Astrocyte of the spinal cord (primary cell): ENCODE data around the gene ATF7.
"Not testable (repeated sequence)": the region's sequence is repeated elsewhere in the genome, so short reads cannot be mapped to it uniquely, and the experiment has no call there.

Experiments used
- DNase-seq: peaks from one replicate; pipeline ENCODE4 v3.0.0; 2011; ENCODE audit warnings: low read depth, low spot score
- H3K4me3 ChIP-seq: 2 replicates; pipeline ENCODE4 v1.5.1; 2011; ENCODE audit warnings: low read depth, mild to moderate bottlenecking, low read length, moderate library complexity
- in situ Hi-C: cut with HindIII; loops from 2 replicates; pipeline ENCODE4 v1.10.0; 2017; ENCODE audit warnings: low sequenced_read_pairs
- TF ChIP-seq, protein P1 (sequence below): IDR thresholded peaks from 2 replicates; pipeline ENCODE4 v1.5.1; 2012; ENCODE audit warnings: low read depth, mild to moderate bottlenecking, low read length, inconsistent platforms

ATF7 gene

DNA sequence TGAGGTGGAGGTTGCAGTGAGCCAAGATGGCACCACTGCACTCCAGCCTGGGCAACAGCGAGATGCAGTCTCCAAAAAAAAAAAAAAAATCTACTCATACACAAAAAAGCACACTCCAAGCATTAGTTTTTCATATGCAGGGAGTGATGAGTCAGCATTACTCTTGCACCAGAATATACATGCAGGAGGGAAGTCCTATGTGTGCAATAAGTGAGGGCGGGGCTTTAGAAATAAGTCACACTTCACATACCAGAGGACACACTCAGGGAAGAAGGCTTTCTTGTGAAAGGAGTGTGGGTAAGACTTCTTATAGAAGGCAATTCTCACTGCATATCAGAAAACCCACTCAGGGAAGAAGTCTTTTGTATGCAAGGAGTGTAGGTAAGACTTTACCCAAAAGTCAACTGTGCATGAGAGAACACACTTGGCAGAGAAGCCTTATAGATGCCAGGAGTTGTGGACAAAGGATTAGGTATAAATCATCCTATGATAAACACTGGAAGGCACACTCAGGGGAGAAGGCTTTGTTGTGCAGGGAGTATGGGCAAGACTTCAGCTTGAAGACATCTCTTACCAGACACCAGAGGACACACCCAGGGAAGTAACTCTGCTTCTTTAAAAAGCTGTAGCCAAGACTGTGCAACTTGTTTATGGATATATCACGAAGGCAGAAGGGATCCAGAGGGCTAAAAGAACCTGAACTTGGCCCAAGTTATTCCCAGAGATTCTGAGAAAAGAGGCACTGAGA is 50.5 kb downstream of the ATF7 start:
- TF ChIP-seq, protein P1, sequence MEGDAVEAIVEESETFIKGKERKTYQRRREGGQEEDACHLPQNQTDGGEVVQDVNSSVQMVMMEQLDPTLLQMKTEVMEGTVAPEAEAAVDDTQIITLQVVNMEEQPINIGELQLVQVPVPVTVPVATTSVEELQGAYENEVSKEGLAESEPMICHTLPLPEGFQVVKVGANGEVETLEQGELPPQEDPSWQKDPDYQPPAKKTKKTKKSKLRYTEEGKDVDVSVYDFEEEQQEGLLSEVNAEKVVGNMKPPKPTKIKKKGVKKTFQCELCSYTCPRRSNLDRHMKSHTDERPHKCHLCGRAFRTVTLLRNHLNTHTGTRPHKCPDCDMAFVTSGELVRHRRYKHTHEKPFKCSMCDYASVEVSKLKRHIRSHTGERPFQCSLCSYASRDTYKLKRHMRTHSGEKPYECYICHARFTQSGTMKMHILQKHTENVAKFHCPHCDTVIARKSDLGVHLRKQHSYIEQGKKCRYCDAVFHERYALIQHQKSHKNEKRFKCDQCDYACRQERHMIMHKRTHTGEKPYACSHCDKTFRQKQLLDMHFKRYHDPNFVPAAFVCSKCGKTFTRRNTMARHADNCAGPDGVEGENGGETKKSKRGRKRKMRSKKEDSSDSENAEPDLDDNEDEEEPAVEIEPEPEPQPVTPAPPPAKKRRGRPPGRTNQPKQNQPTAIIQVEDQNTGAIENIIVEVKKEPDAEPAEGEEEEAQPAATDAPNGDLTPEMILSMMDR: no peak
- in situ Hi-C loops: no loop called here
- DNase-seq: peak; percentile 59
- H3K4me3 ChIP-seq: no peak overlapping the region

DNA sequence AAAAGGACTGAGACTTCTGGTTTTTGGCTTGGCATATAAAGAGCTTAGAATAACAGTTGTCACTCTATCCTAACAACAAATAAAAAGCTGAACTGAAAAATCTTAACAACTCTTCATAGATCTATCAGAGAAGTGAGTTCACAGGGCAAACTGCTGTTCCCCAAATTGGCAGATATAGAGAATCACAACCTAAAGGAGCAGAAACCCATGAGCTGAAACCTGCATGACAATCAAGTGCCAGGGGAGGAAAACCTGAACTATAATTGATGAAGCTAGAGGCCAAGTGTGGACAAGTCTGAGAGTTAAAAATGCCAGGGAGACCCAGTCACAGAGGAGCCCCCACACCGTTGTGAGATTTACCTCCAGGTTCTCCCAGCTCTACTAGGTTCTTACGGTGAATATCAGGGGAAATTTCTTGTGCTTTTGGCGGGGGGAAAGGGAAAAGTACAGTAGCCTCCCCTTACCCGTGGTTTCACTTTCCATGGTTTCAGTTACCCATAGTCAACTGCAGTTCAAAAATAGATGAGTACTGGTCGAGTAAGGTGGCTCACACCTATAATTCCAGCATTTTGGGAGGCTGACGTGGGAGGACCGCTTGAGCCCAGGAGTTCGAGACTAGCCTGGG is 53.9 kb downstream of the ATF7 start:
- no peak for DNase-seq
- no peak overlapping the region for H3K4me3 ChIP-seq
- in situ Hi-C loops: no loop called here
- TF ChIP-seq, protein P1: no peak

DNA sequence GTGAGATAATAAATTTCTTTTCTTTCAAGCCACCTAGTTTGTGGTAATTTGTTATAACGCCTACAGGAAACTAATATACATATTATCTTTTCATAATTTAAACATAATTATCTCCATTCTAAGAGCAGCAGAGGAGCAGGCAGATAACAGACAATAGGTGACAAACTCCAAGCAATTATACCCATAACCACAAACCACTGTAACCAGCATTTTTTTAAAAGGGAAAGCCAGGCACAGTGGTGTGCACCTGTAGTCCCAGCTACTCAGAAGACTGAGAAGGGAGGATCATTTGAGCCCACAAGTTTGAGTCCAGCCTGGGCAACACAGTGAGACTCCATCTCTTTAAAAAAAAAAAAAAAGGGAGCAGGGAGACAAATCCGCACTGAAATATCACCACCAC is 54.9 kb downstream of the ATF7 start:
- TF ChIP-seq, protein P1: no peak
- DNase-seq: no peak
- no peak overlapping the region for H3K4me3 ChIP-seq
- in situ Hi-C loops: no loop called here

DNA sequence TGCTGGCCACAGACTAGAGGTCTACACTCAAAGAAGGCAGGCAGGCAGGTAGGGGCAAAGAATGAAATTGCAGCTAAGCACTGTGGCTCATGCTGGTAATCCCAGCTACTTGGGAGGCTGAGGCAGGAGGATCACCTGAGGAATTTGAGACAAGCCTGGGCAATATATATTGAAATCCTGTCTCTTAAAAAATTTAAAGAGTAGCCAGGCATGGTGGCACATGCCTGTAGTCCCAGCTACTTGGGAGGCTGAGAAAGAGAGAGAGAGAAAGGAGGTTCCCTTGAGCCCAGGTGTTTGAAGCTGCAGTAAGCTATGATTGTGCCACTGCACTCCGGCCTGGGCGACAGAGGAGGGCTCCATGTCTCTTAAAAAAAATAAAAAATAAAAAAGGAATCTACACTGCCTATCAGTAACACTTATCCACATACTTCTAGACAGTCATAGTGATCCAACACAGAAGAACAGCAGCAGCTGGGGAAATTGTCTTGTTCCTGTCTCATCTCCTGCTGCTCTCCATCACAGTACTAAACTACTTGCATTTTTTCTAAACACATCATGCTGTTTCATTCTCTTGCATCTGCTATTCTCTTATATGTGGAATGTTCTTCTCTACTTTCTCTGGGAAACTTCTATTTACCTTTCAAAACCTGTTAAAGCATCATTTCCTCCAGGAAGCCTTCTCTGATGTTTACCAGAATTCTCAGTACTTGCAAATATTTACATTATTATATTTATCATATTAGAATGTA is 57.2 kb downstream of the ATF7 start:
- in situ Hi-C loops: no loop called here
- H3K4me3 ChIP-seq: no peak overlapping the region
- TF ChIP-seq, protein P1: no peak
- peak; percentile 71 for DNase-seq

DNA sequence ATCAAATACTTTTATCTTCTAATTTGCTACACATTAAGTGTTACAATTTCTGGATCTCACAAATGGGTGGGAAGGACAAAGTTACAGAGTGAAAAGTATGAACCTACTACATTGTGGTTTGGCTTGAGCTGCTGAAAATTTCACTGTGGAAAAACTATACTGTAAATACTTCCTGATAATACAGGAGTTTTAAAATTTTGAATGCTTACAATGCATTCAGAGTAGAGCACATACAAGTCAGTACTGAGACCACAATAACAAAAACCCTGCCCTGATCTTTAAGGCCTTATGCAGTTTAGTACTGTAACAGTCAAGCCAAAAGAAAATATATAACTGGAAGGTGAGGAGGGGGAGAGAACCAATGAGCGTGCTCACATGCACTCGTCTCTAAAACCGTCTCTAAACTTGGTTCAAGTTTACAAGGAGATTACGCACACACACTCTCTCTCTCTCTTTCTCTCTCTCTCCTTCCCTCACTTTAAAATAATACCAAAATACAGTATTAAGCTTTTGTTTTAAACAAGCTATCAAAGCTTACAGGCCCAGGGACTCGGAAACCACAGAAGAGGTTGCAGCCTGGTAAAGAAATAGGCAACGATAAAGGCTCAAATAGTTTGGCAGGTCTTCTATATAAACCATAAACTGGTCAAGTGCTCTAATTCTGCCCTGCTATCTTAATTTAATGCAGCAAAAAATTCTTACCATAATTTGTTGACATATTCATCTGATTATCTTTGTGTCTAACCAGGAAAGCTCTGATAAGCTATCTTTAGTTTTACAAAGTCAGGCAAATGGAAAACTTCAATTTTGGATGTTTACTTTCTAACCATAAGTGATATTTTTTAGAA is 58.0 kb downstream of the ATF7 start:
- H3K4me3 ChIP-seq: no peak overlapping the region
- TF ChIP-seq, protein P1: no peak
- no peak for DNase-seq
- in situ Hi-C loops: no loop called here

DNA sequence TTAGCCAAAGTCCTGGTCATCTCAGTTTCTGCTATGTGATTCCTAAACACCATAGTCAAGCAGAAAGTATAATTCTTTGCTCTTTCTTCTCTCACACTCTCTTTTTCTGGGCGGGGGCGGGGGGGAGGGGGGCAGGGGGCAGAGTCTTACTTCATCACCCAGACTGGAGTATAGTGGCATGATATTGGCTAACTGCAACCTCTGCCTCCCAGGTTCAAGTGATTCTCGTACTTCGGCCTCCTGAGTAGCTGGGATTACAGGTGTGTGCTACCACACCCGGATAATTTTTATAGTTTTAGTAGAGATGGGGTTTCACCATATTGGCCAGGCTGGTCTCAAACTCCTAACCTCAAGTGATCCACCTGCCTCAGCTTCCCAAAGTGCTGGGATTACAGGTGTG is 60.8 kb downstream of the ATF7 start:
- in situ Hi-C loops, H3K4me3 ChIP-seq, DNase-seq: not testable (repeated sequence)
